A549 (cell line): Measurements from ENCODE around the gene LDLRAD3. TPM values are rescaled to one million over a fixed set of nuclear protein-coding genes. Genes with fewer than 3 reads are reported as not detected.

Source experiments
- ATAC-seq, 2 experiments: fragments of 200-7000 bp in 1 of 2; fragments of >200 bp in 1 of 2; cut with Nextera tagmentation in 1 of 2; cut with Tn5 transposase in 1 of 2; 3 replicates each; pipeline versions ENCODE4 v1.8.0 to v1.9.1; 2018 to 2020; ENCODE audit warnings: mild to moderate bottlenecking in 1 of 2, moderate library complexity in 1 of 2
- CTCF ChIA-PET: fragments of 300-600 bp; sonication (Branson Sonifier 250); formaldehyde crosslinking; extraction: SDS; loops from one replicate; lab custom pipeline; 2021; ENCODE audit warnings: antibody characterized with exemption, inconsistent platforms; lab: Yijun Ruan, JAX
- POLR2A ChIA-PET: fragments of 350-600 bp; formaldehyde crosslinking; extraction: SDS; loops from one replicate; lab custom pipeline; 2021; ENCODE audit warnings: antibody characterized with exemption, inconsistent platforms; lab: Yijun Ruan, JAX
- DNase-seq, 2 experiments: peaks; one replicate each; pipeline versions ENCODE4 v3.0.0 to v3.0.0-alpha.2; 2011 to 2016; ENCODE audit warnings: low read depth in 1 of 2, low spot score in 1 of 2
- FAIRE-seq: peaks from 2 replicates; lab custom pipeline; 2011; peaks lifted over from hg19 to GRCh38; lab: Jason Lieb, UNC
- H3K27ac ChIP-seq, 2 experiments: fragments of >200 bp; sonication (Bioruptor Twin); formaldehyde crosslinking; 3 replicates each; pipeline ENCODE4 v1.5.1; 2016 to 2017
- H3K4me1 ChIP-seq: fragments of >200 bp; sonication (Bioruptor Twin); formaldehyde crosslinking; 3 replicates; pipeline ENCODE4 v1.6.1; 2016
- H3K4me2 ChIP-seq: fragments of >200 bp; sonication (Bioruptor Twin); formaldehyde crosslinking; 3 replicates; pipeline ENCODE4 v1.6.1; 2016
- H3K4me3 ChIP-seq: fragments of >200 bp; sonication (Bioruptor Twin); formaldehyde crosslinking; 3 replicates; pipeline ENCODE4 v1.5.1; 2016
- H3K9me3 ChIP-seq: fragments of >200 bp; sonication (Bioruptor Twin); formaldehyde crosslinking; 3 replicates; pipeline ENCODE4 v1.6.1; 2016
- BCL3 ChIP-seq: fragments of >200 bp; sonication (Bioruptor Twin); formaldehyde crosslinking; IDR thresholded peaks from 3 replicates; pipeline ENCODE4 v1.6.1; 2016
- CHD4 ChIP-seq: fragments of 200-600 bp; sonication (generic); IDR thresholded peaks from 2 replicates; pipeline ENCODE4 v1.6.1; 2016; ENCODE audit warnings: antibody characterized with exemption, mild to moderate bottlenecking, borderline replicate concordance
- EHMT2 ChIP-seq: fragments of 200-600 bp; sonication (generic); IDR thresholded peaks from 2 replicates; pipeline ENCODE4 v1.6.1; 2016; ENCODE audit warnings: antibody characterized with exemption, low read depth, mild to moderate bottlenecking, moderate library complexity
- EP300 ChIP-seq, 2 experiments: fragments of >200 bp; sonication (Bioruptor Twin); formaldehyde crosslinking; IDR thresholded peaks; 2 replicates in 1 of 2; 3 replicates in 1 of 2; pipeline ENCODE4 v1.6.1; 2016 to 2017
- ESRRA ChIP-seq: fragments of 150-350 bp; IDR thresholded peaks from 2 replicates; pipeline ENCODE4 v1.6.1; 2014; ENCODE audit warnings: mild to moderate bottlenecking, low read length, borderline replicate concordance
- FOSB ChIP-seq: fragments of 250-450 bp; sonication (Bioruptor Pico); IDR thresholded peaks from 2 replicates; pipeline ENCODE4 v1.5.0; 2020; ENCODE audit warnings: mild to moderate bottlenecking, moderate library complexity
- HDAC2 ChIP-seq: fragments of 200-600 bp; sonication (generic); IDR thresholded peaks from 2 replicates; pipeline ENCODE4 v1.6.1; 2016
- HEYL ChIP-seq: fragments of 250-450 bp; sonication (Bioruptor Pico); IDR thresholded peaks from 2 replicates; pipeline ENCODE4 v1.8.0; 2021; ENCODE audit warnings: mild to moderate bottlenecking, moderate library complexity
- HOXB5 ChIP-seq: fragments of 250-450 bp; sonication (Bioruptor Pico); IDR thresholded peaks from 2 replicates; pipeline ENCODE4 v1.5.0; 2020; ENCODE audit warnings: mild to moderate bottlenecking, moderate library complexity
- JUN ChIP-seq, 2 experiments: fragments of >200 bp; sonication (Bioruptor Twin); formaldehyde crosslinking; IDR thresholded peaks; 2 replicates in 1 of 2; 3 replicates in 1 of 2; pipeline ENCODE4 v1.6.1; 2016 to 2017
- JUNB ChIP-seq: fragments of >200 bp; sonication (Bioruptor Twin); formaldehyde crosslinking; IDR thresholded peaks from 2 replicates; pipeline ENCODE4 v1.6.1; 2016
- KDM5A ChIP-seq: fragments of 200-600 bp; sonication (generic); IDR thresholded peaks from 2 replicates; pipeline ENCODE4 v1.6.1; 2016; ENCODE audit warnings: antibody characterized with exemption, mild to moderate bottlenecking
- MAFK ChIP-seq: fragments of 450-650 bp; IDR thresholded peaks from 2 replicates; pipeline ENCODE4 v1.6.1; 2014; ENCODE audit not compliant: partially characterized antibody
- MAX ChIP-seq: IDR thresholded peaks from 2 replicates; pipeline ENCODE4 v1.6.1; 2012
- MYC ChIP-seq: IDR thresholded peaks from 2 replicates; pipeline ENCODE4 v1.6.1; 2012; ENCODE audit warnings: mild to moderate bottlenecking, inconsistent platforms, low read length, improper control_type of control experiment, borderline replicate concordance
- NPAS2 ChIP-seq: fragments of 250-450 bp; sonication (Bioruptor Pico); IDR thresholded peaks from 2 replicates; pipeline ENCODE4 v1.8.0; 2022; ENCODE audit warnings: mild to moderate bottlenecking, moderate library complexity, borderline replicate concordance
- PBX3 ChIP-seq: IDR thresholded peaks from 2 replicates; pipeline ENCODE4 v1.6.1; 2012
- POLR2A ChIP-seq: IDR thresholded peaks from 2 replicates; pipeline ENCODE4 v1.6.1; 2012; ENCODE audit warnings: mild to moderate bottlenecking, low read length
- POLR2AphosphoS2 ChIP-seq: conservative IDR thresholded peaks from 2 replicates; pipeline ENCODE4 v1.6.1; 2012; ENCODE audit warnings: low read length, improper control_type of control experiment, inconsistent platforms
- REST ChIP-seq: fragments of 200-600 bp; sonication (generic); IDR thresholded peaks from 2 replicates; pipeline ENCODE4 v1.6.1; 2016; ENCODE audit warnings: antibody characterized with exemption, mild to moderate bottlenecking, moderate library complexity
- SMC3 ChIP-seq: fragments of >200 bp; sonication (Bioruptor Twin); formaldehyde crosslinking; IDR thresholded peaks from 3 replicates; pipeline ENCODE4 v1.6.1; 2018; ENCODE audit warnings: inconsistent platforms
- TP53 ChIP-seq: fragments of 250-450 bp; sonication (Bioruptor Pico); IDR thresholded peaks from 2 replicates; pipeline ENCODE4 v1.5.0; 2021; ENCODE audit warnings: mild to moderate bottlenecking, moderate library complexity
- USF2 ChIP-seq: fragments of 450-650 bp; IDR thresholded peaks from 2 replicates; pipeline ENCODE4 v1.6.1; 2014; ENCODE audit warnings: antibody characterized with exemption
- ZFP36 ChIP-seq: fragments of 450-650 bp; IDR thresholded peaks from 2 replicates; pipeline ENCODE4 v1.6.1; 2014; ENCODE audit warnings: borderline replicate concordance; ENCODE audit not compliant: partially characterized antibody
- ZNF302 ChIP-seq: fragments of 250-450 bp; sonication (Bioruptor Pico); IDR thresholded peaks from 2 replicates; pipeline ENCODE4 v1.9.0; 2021; ENCODE audit warnings: inconsistent platforms, mild to moderate bottlenecking, moderate library complexity
- WGBS: methylation state at CpG from one replicate; pipeline ENCODE4 v1.1.6; 2017; ENCODE audit errors: missing lambda C conversion rate; 5-methylcytosine and 5-hydroxymethylcytosine counted together
- polyA plus RNA-seq, 4 experiments: library from polyadenylated mRNA; depleted of rRNA in 3 of 4; stranded (reverse); fragments of >200 nt; fragmentation: RNase III in 1 of 4; extraction: RNeasy Plus Mini Kit Qiagen cat#74134 plus additional on column Dnase treatment in 1 of 4; gene quantifications; 2 replicates in 3 of 4; 3 replicates in 1 of 4; pipeline ENCODE4 v1.2.3, GENCODE V29; 2011 to 2017

LDLRAD3 gene
- polyA plus RNA-seq, 2 of the 4 experiments (the other 2 are of a cell fraction), result 10.5 to 13.2 TPM

- ChIA-PET CTCF (interaction anchor here (1.1 kb wide), 1 partner anchor 54 kb away, joined by 3 read pairs; no protein-coding TSS in a partner anchor), POLR2A (no interaction called here)
- ATAC-seq (no peak), DNase-seq (no peak), FAIRE-seq (no peak)
- Histone ChIP-seq H3K4me3 (no peak overlapping the region), H3K9me3 (peaks cover 9% of the 10 kb centered on the region; the same call in 1 of the 3 replicates), H3K4me1 (no peaks in the 10 kb centered on the region), H3K4me2 (no peak overlapping the region), H3K27ac (no peak overlapping the region)
- TF ChIP-seq HDAC2, result no peak
- TF ChIP-seq PBX3, result no peak
- TF ChIP-seq USF2, result no peak
- TF ChIP-seq MAFK, result no peak
- no peak for TF ChIP-seq CHD4
- 100% methylated on average over 4 of the region's 4 CpGs for WGBS
These were observed 133.5 kb downstream of the LDLRAD3 start for GRCh38 chr11:36077368-36077767.

- peaks cover 9% of the 10 kb centered on the region; the same call in 1 of the 3 replicates for H3K9me3 ChIP-seq
- POLR2A ChIA-PET, result no interaction called here
- WGBS, result 91% methylated on average over 9 of the region's 10 CpGs
- CTCF ChIA-PET, result interaction anchor here (1.1 kb wide), 1 partner anchor 54 kb away, joined by 3 read pairs; no protein-coding TSS in a partner anchor
- TF ChIP-seq MYC (no peak), SMC3 (no peak), ESRRA (no peak), PBX3 (no peak), JUN (IDR thresholded peaks at IDR 0.05) (no peak), HEYL (CRISPR knock-in tag) (no peak), FOSB (CRISPR knock-in tag) (no peak), ZNF302 (CRISPR knock-in tag) (no peak)
- TF ChIP-seq, all 56 proteins: peak for 0
- FAIRE-seq, result no peak
- H3K27ac ChIP-seq, result no peak overlapping the region
- H3K4me3 ChIP-seq, result no peak overlapping the region
- no peak for DNase-seq
- no peak for ATAC-seq
- H3K4me1 ChIP-seq, result no peaks in the 10 kb centered on the region
- H3K4me2 ChIP-seq, result no peak overlapping the region
These were observed 134.2 kb downstream of the LDLRAD3 start for GRCh38 chr11:36077886-36078685.

- H3K4me1 ChIP-seq, result no peaks in the 10 kb centered on the region
- ChIA-PET POLR2A (no interaction called here), CTCF (interaction anchor here (0.8 kb wide), 1 partner anchor 36 kb away, joined by 3 read pairs; no protein-coding TSS in a partner anchor)
- WGBS, result 93% methylated on average over 9 of the region's 11 CpGs
- DNase-seq, result no peak
- TF ChIP-seq HEYL (CRISPR knock-in tag) (no peak), REST (no peak), BCL3 (no peak), EP300 (IDR thresholded peaks at IDR 0.05) (no peak), JUNB (no peak), ESRRA (no peak), MAFK (no peak), EHMT2 (no peak), NPAS2 (CRISPR knock-in tag) (no peak), HOXB5 (no peak), POLR2A (no peak), KDM5A (no peak), TP53 (no peak), ZFP36 (no peak), MAX (no peak), POLR2AphosphoS2 (no peak)
- peaks cover 9% of the 10 kb centered on the region; the same call in 1 of the 3 replicates for H3K9me3 ChIP-seq
- no peak overlapping the region for H3K27ac ChIP-seq
- FAIRE-seq, result no peak
- no peak; a peak in 1 of 6 replicates for ATAC-seq
- H3K4me3 ChIP-seq, result no peak overlapping the region
- H3K4me2 ChIP-seq, result no peak overlapping the region
These were observed 134.8 kb downstream of the LDLRAD3 start for GRCh38 chr11:36078686-36079055.
